GM18505 (cell line): ENCODE data around the gene NFX1.
"Not testable (repeated sequence)": the region's sequence is repeated elsewhere in the genome, so short reads cannot be mapped to it uniquely, and the experiment has no call there.

Experiments used
- ATAC-seq: cut with Tn5 transposase; IDR thresholded peaks from one replicate; pipeline ENCODE4 v1.9.1; 2021; ENCODE audit not compliant: unreplicated experiment
- POLR2A ChIP-seq: IDR thresholded peaks from 4 replicates; pipeline ENCODE4 v1.6.1; 2011; ENCODE audit warnings: borderline replicate concordance; ENCODE audit not compliant: insufficient read depth, insufficient read length; ENCODE audit errors: extremely low read depth

NFX1 gene

GRCh38 chr9:33388110-33388994 is 98.0 kb downstream of the NFX1 start:
- TF ChIP-seq POLR2A, result no peak
- ATAC-seq, result no peak

- ATAC-seq, result not testable (repeated sequence)
Observed at GRCh38 chr9:33391111-33391771, 100.9 kb downstream of the NFX1 start.

- ATAC-seq, result not testable (repeated sequence)
Observed at GRCh38 chr9:33392591-33393021, 102.3 kb downstream of the NFX1 start.

- no peak for ATAC-seq
- no peak for TF ChIP-seq POLR2A
Observed at GRCh38 chr9:33393581-33393980, 103.3 kb downstream of the NFX1 start.

- not testable (repeated sequence) for ATAC-seq
Observed at GRCh38 chr9:33393986-33394385, 103.7 kb downstream of the NFX1 start.

- ATAC-seq, result not testable (repeated sequence)
Observed at GRCh38 chr9:33395159-33395879, 105.0 kb downstream of the NFX1 start.

- not testable (repeated sequence) for ATAC-seq
Observed at GRCh38 chr9:33397801-33398200, 107.5 kb downstream of the NFX1 start.

GRCh38 chr9:33399047-33399446 is 108.7 kb downstream of the NFX1 start:
- not testable (repeated sequence) for ATAC-seq

- not testable (repeated sequence) for ATAC-seq
Observed at GRCh38 chr9:33401809-33402208, 111.5 kb downstream of the NFX1 start.

GRCh38 chr9:33402371-33402770 is 112.1 kb downstream of the NFX1 start, which contains the start of gene AQP7:
Gene AQP7, minus strand, starts transcription at chr9:33402568. Its CDS starts 1,306 bp downstream, at chr9:33401262.
- not testable (repeated sequence) for ATAC-seq

GRCh38 chr9:33403941-33404787 is 113.8 kb downstream of the NFX1 start:
- TF ChIP-seq POLR2A, result no peak
- no peak for ATAC-seq

GRCh38 chr9:33404788-33405362 is 114.6 kb downstream of the NFX1 start:
- TF ChIP-seq POLR2A, result no peak
- no peak for ATAC-seq

GRCh38 chr9:33407061-33407460 is 116.7 kb downstream of the NFX1 start:
- TF ChIP-seq POLR2A, result no peak
- ATAC-seq, result no peak

GRCh38 chr9:33408087-33408486 is 117.8 kb downstream of the NFX1 start:
- TF ChIP-seq POLR2A, result no peak
- no peak for ATAC-seq
